Endometrial microvascular endothelial cells (primary cell): ENCODE results near the gene GNA15. TPM values are rescaled to one million over a fixed set of nuclear protein-coding genes. Genes with fewer than 3 reads are reported as not detected.
"Not testable (repeated sequence)": the region's sequence is repeated elsewhere in the genome, so short reads cannot be mapped to it uniquely, and the experiment has no call there.

Experiments used
- in situ Hi-C: cut with HindIII; loops from 2 replicates; pipeline ENCODE4 v1.10.0; 2017; ENCODE audit warnings: low sequenced_read_pairs, low pct_unique_long_range_greater_than_20kb; ENCODE audit errors: inconsistent ontology term
- total RNA-seq: library from RNA; depleted of rRNA; stranded (reverse); fragments of >200 nt; gene quantifications from one replicate; pipeline ENCODE4 v1.2.3, GENCODE V29; 2015; ENCODE audit errors: inconsistent ontology term

Gene GNA15
- total RNA-seq, 1 donor from 2014 or later: not detected

DNA sequence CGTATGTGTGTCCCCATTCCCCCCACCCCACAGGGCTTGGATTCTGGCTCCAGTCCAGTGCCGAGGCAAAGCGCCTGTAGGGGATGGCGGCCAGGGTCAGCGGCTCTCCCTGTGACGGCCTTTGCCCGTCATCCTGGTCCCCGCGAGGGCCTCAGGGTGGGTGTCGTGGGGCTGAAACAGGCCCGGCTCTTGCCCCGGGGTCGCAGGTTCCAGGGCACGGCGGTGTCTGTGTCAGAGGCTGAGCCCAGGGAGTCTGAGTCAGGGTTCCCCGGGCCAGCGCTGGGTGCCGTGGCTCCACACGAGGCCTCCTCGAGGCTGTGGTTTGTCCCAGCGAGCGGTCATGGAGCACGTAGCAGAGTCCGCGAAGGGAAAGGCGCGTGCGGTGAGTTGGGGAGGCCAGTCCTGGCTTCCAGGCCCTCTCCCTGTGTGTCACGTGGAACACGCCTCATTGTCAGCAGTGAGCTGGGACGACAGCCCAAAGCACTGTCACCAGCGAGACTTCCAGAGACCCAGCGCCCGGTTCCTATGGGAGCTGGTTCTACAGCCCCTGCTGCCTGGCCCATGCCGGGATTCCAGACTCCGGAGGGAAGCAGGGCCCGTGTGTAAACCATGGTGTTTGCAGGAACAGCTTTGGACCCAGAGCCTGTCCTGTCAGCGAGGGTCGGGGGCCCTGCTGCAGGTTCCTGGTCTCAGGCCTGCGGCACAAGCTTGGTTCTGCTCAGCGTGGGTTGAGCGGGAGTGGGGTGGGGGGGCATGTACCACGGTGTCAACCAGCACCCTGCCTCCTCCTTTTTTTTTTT, 63.3 kb downstream of the GNA15 start:
- in situ Hi-C loops: no loop called here

DNA sequence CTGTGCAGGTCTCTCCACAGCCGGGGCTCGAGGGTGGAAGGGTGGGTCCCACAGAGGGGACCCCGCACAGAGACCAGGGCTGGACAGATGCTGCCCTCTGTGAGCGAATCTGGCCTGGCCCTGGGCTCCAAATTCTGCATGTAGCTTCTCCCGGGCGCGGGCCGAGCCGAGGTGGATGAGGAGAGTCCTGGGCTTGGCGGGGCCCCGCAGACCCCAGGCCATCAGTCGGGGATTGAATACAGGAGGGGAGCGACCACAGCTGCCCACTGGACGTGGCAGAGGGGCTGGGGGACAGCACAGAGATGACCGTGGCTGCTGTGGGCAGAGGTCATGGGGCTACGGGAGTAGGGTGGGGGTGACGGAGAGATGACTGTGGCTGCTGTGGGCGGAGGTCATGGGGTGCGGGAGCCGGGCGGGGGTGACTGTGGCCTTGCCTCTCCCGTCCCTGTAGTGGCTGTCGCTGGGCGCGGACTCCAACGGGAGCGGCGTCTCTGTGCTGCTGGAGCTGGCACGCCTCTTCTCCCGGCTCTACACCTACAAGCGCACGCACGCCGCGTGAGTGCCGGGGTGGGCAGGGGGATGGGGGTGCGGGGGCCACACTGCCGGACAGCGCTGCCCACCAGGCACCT, 65.4 kb downstream of the GNA15 start:
- in situ Hi-C loops: no loop called here

DNA sequence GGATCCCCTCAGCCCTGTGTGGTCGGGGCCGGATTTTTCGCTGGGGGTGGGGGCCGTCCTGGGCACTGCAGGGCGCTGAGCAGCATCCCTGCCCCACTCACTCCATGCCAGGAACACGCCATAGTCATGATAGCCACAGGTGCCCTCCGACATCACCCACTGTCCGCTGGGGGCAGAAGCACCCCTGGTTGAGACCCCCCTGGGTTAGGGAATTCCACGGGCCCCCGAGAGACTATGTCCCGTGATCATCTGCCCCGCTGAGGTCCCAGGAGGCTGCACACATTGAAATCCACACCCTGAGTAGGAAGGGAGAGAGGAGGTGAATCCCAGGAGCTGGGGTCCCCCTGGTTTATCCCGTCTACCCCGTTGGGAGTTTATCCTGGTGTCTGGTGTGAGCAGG, 66.1 kb downstream of the GNA15 start:
- in situ Hi-C loops: no loop called here

DNA sequence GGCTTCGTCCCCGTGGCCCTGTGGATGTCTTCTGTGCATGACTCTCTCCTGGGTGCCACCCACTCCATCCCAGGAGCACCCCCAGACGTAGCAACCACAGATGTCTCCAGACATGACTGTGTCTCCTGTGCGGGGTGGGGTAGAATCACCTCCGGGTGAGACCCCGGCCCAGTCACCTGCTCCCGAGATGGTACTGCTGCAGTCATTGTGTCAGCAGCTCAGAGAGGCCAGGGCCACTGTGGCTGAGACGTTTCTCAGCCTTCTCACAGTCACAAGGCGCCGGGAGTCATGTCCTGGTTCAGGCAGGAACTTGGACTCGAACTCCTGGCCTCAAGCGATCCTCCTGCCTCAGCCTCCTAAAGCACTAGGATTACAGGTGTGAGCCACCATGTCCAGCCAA, 66.5 kb downstream of the GNA15 start:
- in situ Hi-C loops: no loop called here

DNA sequence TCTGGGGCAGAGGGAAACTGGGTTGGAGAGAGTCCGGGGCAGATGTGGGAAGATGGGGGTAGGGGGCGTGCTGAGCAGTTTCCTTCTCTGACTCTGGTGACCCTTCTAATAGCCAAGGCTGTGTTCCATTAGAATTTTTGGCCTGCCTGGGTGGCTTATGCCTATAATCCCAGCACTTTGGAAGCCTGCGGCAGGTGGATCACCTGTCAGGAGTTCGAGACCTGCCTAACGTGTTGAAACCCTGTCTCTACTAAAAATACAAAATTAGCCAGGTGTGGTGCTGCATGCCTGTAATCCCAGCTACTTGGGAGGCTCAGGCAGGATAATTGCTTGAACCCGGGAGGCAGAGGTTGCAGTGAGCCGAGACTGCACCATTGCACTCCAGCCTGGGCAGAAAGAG, 67.1 kb downstream of the GNA15 start:
- in situ Hi-C loops: not testable (repeated sequence)

DNA sequence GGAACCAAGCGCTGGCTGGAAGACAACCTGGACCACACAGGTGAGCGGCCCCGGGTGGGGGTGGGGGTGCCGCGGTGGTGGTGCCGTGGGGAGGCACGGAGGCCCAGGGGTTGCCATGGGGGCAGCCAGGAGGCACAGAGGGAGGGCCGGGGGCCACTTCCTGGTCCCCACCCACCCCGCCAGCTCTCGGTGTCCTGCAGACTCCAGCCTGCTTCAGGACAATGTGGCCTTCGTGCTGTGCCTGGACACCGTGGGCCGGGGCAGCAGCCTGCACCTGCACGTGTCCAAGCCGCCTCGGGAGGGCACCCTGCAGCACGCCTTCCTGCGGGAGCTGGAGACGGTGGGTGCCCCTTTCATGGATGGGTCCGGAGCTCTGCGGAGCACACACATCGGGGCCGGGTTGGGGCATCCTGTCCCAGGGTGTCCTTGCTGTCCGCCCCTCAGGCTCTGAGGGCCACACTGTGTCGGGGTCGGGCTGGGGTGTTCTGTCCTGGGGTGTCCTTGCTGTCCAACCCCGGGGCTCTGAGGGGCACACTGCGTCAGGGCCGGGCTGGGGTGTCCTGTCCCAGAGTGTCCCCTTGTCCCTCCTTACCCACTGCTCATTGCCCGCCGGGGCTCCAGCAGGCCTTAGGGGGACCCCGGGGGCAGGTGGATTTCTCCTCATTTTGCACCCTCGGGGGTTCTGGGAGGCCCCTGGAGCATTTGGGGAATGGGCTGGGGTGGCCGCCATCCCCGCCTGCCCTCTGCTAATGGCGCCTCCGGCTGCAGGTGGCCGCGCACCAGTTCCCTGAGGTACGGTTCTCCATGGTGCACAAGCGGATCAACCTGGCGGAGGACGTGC, 68.2 kb downstream of the GNA15 start:
- in situ Hi-C loops: no loop called here

DNA sequence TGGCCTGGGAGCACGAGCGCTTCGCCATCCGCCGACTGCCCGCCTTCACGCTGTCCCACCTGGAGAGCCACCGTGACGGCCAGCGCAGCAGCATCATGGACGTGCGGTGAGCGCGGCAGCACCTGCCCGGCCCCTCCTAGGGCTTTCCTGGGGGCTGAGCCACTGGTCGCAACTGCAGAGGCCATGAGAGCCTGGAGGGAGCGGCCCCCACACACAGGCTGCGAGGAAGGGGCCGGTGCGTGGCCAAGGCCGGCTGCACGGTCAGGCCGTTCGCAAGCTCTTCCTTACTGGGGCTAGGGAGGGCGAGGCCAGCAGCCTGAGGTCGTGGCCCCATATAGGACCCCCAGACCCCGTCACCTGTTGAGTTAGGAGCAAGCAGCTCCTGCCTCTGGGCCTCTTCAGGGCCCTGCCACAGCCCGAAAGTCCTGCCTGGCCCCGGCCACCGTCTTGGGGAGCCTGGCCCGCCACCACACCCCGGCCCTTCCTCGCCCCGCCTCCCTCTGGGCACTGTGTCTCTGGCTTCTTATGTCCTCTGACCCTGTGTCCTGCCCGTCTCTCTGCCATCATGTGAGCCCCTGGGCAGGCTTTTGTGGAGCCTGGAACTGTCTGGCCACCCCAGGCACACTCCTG, 68.9 kb downstream of the GNA15 start:
- in situ Hi-C loops: no loop called here

DNA sequence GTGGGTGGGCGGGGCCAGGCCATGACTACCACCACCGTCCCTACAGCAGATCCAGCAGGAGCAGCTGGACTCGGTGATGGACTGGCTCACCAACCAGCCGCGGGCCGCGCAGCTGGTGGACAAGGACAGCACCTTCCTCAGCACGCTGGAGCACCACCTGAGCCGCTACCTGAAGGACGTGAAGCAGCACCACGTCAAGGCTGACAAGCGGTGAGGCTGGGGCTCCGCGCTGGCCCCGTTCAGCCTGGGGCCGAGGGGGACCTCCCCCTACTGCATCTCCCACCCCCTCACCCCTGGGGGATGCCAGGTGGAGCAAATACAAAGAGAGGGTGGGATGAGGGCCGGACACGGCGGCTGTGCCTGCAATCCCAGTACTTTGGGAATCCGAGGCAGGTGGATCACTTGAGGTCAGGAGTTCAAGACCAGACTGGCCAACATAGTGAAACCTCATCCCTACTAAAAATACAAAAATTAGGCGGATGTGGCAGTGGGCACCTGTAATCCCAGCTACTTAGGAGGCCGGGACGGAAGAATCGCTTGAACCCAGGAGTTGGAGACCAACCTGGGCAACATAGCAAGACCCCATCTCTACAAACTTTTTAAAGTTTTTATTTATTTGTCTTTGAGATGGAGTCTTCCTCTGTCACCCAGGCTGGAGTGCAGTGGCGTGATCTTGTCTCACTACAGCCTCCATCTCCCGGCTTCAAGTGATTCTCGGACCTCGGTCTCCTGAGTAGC, 70.6 kb downstream of the GNA15 start:
- in situ Hi-C loops: no loop called here

DNA sequence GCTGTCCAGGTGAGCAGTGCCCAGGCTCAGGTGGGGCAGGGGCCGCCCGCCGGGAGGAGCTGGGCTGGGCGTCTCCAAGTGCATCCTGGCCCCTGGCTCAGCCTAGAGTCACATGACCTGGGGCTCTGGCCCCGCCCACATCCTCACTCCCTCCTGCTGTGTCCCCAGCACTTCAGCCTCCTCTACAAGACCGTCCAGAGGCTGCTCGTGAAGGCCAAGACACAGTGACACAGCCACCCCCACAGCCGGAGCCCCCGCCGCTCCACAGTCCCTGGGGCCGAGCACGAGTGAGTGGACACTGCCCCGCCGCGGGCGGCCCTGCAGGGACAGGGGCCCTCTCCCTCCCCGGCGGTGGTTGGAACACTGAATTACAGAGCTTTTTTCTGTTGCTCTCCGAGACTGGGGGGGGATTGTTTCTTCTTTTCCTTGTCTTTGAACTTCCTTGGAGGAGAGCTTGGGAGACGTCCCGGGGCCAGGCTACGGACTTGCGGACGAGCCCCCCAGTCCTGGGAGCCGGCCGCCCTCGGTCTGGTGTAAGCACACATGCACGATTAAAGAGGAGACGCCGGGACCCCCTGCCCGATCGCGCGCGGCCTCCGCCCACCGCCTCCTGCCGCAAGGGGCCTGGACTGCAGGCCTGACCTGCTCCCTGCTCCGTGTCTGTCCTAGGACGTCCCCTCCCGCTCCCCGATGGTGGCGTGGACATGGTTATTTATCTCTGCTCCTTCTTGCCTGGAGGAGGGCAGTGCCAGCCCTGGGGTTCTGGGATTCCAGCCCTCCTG, 71.8 kb downstream of the GNA15 start:
- in situ Hi-C loops: no loop called here

DNA sequence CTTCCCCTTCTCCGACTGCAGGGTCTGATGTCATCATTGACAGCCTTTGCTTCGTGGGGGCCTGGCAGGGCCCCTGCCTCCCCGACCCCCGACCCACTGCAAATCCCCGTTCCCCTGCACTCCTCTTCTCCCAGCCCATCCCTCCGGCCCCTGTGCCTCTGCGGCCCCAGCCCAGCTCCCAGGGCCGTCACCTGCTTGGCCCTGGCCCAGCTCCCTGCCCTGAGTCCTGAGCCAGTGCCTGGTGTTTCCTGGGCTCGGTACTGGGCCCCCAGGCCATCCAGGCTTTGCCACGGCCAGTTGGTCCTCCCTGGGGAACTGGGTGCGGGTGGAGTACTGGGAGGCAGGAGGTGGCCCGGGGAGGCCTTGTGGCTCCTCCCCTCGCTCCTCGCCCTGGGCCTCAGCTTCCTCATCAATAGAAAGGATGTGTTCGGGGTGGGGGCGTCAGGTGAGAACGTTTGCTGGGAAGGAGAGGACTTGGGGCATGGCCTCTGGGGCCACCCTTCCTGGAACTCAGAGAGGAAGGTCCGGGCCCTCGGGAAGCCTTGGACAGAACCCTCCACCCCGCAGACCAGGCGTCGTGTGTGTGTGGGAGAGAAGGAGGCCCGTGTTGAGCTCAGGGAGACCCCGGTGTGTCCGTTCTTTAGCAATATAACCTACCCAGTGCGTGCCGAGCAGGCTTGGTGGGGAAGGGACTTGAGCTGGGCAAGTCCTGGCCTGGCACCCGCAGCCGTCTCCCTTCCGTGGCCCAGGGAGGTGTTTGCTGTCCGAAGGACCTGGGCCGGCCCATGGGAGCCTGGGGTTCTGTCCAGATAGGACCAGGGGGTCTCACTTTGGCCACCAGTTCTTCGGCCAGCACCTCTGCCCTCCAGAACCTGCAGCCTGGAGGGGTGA, 72.7 kb downstream of the GNA15 start:
- in situ Hi-C loops: no loop called here

DNA sequence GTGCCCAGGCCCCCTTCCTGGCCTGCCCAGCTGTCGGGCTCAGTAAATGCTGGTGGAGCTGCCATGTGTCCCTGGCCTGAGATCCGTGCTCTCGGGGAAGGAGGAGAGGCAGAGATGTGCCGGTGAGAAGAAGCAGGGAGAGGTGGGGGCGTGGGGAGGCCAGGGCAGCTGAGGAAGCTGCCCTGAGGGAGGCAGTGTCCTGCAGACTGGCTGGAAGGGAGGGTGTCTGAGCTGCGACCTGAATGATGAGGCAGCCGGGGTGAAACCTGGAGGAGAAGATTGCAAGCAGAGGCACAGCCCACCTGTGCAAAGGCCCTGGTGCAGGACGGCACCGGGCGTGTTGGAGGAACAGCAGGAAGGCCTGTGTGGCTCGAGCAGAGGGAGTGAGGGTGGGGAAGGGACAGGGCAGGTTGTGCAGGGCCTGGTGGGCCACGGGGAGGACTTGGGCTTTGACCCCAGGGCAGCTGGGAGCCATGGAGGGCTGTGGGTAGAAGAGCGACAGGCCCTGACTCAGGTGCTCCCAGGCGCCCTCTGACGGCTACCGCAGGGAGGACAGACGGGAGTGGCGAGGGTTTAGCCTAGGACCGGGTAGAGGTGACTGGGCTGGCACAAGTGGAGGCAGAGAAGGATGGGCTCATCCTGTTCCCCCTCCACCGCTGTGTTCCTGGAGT, 74.6 kb downstream of the GNA15 start:
- in situ Hi-C loops: no loop called here

DNA sequence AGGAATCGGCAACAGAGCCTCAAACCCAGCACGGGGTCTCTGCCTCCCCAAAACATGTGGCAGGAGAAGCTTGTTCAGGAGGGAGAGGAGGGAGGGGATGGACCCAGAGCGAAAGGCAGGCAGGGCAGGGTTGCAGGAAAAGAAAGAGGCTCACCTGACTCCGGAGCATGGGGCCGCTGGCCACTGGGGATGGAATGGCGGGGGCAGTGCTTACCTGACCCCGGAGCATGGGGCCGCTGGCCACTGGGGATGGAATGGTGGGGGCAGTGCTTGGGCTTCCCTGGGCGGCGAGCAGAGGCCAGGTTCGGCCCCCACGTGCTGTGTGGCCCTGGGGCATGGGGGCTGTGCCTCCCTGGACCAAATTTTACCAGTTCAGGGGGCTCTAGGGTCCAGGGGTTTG, 75.4 kb downstream of the GNA15 start:
- in situ Hi-C loops: no loop called here

DNA sequence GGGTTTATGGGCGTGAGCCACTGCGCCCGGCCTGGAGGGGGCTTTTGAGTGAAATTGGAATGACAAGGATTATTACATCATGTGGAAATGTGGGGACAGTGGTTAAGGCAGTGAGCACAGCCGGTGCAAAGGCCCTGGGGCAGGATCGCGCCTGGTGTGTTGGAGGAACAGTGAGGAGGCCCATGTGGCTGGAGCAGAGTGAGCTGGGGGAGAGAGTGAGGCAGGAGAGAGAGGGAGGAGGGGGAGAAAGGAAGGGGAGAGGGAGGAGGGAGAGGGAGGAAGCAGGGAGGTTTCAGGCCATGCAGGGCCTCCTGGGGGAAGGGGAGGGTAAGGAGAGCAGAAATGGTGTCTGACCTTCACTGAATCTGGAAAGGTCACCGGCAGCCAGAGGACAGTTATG, 77.3 kb downstream of the GNA15 start:
- in situ Hi-C loops: no loop called here
